K562 (cell line): ENCODE data around the gene LPCAT3. TPM values are rescaled to one million over a fixed set of nuclear protein-coding genes. Genes with fewer than 3 reads are reported as not detected.
A peak's percentile ranks its signal among the peaks of the same experiment; 100 is the strongest.

Experiments
- AFF1 ChIP-seq, 2 experiments: fragments of 450-650 bp; IDR thresholded peaks; 2 replicates each; pipeline ENCODE4 v1.6.1; 2018; ENCODE audit warnings: mild to moderate bottlenecking in 2 of 2, low read depth in 1 of 2; ENCODE audit not compliant: partially characterized antibody in 2 of 2
- ARID1B ChIP-seq: fragments of 450-650 bp; IDR thresholded peaks from 2 replicates; pipeline ENCODE4 v1.6.1; 2016; ENCODE audit warnings: antibody characterized with exemption, mild to moderate bottlenecking, inconsistent platforms
- ASH1L ChIP-seq: fragments of 450-650 bp; IDR thresholded peaks from 2 replicates; pipeline ENCODE4 v1.6.1; 2018; ENCODE audit warnings: borderline replicate concordance, mild to moderate bottlenecking, low read depth; ENCODE audit not compliant: partially characterized antibody
- EP400 ChIP-seq: fragments of 450-650 bp; IDR thresholded peaks from 2 replicates; pipeline ENCODE4 v1.6.1; 2017; ENCODE audit warnings: antibody characterized with exemption, mild to moderate bottlenecking, moderate library complexity
- GABPA ChIP-seq: fragments of 200-800 bp; sonication (Bioruptor generic); conservative IDR thresholded peaks from 2 replicates; pipeline ENCODE4 v1.6.1; 2016; ENCODE audit warnings: low read depth, missing genetic modification characterization, missing compliant biosample characterization
- HCFC1 ChIP-seq: IDR thresholded peaks from 2 replicates; pipeline ENCODE4 v1.6.1; 2012; ENCODE audit warnings: low read depth, low read length, improper control_type of control experiment
- HNRNPH1 ChIP-seq: fragments of 200-400 bp; formaldehyde crosslinking; optimal IDR thresholded peaks from 2 replicates; pipeline ENCODE3; 2017; ENCODE audit warnings: low read depth, mild to moderate bottlenecking, low read length, moderate library complexity
- MYC ChIP-seq, 2 experiments: fragments of 250-450 bp in 1 of 2; sonication (Bioruptor Pico) in 1 of 2; IDR thresholded peaks; 2 replicates each; pipeline versions ENCODE4 v1.5.1 to v1.6.1; 2012 to 2021; ENCODE audit warnings: low read depth in 2 of 2, borderline replicate concordance in 1 of 2, improper control_type of control experiment in 1 of 2, low read length in 1 of 2, mild to moderate bottlenecking in 1 of 2, moderate library complexity in 1 of 2
- MYNN ChIP-seq, 2 experiments: sonication (generic); formaldehyde crosslinking in 1 of 2; IDR thresholded peaks; 2 replicates each; pipeline versions ENCODE4 v1.5.0 to v1.6.1; 2016 to 2020; ENCODE audit warnings: antibody characterized with exemption in 1 of 2, missing genetic modification reagents in 1 of 2
- RAD21 ChIP-seq, 2 experiments: fragments of 250-450 bp in 1 of 2; fragments of 450-650 bp in 1 of 2; sonication (Bioruptor Pico) in 1 of 2; formaldehyde crosslinking in 1 of 2; IDR thresholded peaks in 1 of 2; conservative IDR thresholded peaks in 1 of 2; 2 replicates each; pipeline versions ENCODE4 v1.4.0 to v1.8.0; 2020 to 2022; ENCODE audit warnings: mild to moderate bottlenecking in 2 of 2, moderate library complexity in 1 of 2
- RB1 ChIP-seq: fragments of 450-650 bp; IDR thresholded peaks from 2 replicates; pipeline ENCODE4 v1.6.1; 2017; ENCODE audit warnings: low read depth, mild to moderate bottlenecking
- USF1 ChIP-seq: sonication (generic); formaldehyde crosslinking; IDR thresholded peaks from 2 replicates; pipeline ENCODE4 v1.9.0; 2022; ENCODE audit warnings: mild to moderate bottlenecking, missing genetic modification reagents
- ZBTB9 ChIP-seq: fragments of 450-650 bp; formaldehyde crosslinking; IDR thresholded peaks from 2 replicates; pipeline ENCODE4 v1.4.0; 2020; ENCODE audit warnings: mild to moderate bottlenecking, moderate library complexity
- ZNF311 ChIP-seq: fragments of 250-450 bp; sonication (Bioruptor Pico); IDR thresholded peaks from 2 replicates; pipeline ENCODE4 v1.4.0; 2020; ENCODE audit warnings: mild to moderate bottlenecking, moderate library complexity
- ZNF764 ChIP-seq: fragments of 250-450 bp; sonication (Bioruptor Pico); IDR thresholded peaks from 2 replicates; pipeline ENCODE4 v1.4.0; 2020; ENCODE audit warnings: low read depth, mild to moderate bottlenecking, moderate library complexity
- polyA plus RNA-seq, 8 experiments: library from polyadenylated mRNA; depleted of rRNA in 4 of 8; stranded (reverse) in 5 of 8; unstranded in 3 of 8; fragments of >200 nt; fragmentation: Nextera tagmentation in 2 of 8; fragmentation: Illumina TruSeq in 1 of 8; extraction: Ambion mirVana in 2 of 8; extraction: Trizol in 1 of 8; gene quantifications; 2 replicates each; pipeline versions ENCODE4 v1.2.1 to v1.2.3, GENCODE V29; 2011 to 2014; ENCODE audit warnings: inconsistent platforms in 1 of 8, missing spikeins in 1 of 8
- total RNA-seq, 7 experiments: library from RNA; depleted of rRNA in 6 of 7; stranded (reverse); fragments of >200 nt in 6 of 7; fragmentation: Illumina TruSeq in 2 of 7; extraction: Trizol in 2 of 7; gene quantifications; 2 replicates each; pipeline versions ENCODE4 v1.2.1 to v1.2.3, GENCODE V29; 2011 to 2021; ENCODE audit warnings: low replicate concordance in 1 of 7

The LPCAT3 gene
- total and polyA plus RNA-seq, 9 of the 15 experiments (the other 6 are each of a cell fraction or from before 2014, with no cell fraction given): 4.9 to 52.5 (median 25.3) TPM

- TF ChIP-seq USF1: peak; percentile 33; the same call in 1 of the 2 replicates
- peak; percentile 69 for TF ChIP-seq ZBTB9
- no peak for TF ChIP-seq ASH1L
- TF ChIP-seq HCFC1: peak; percentile 84
- TF ChIP-seq RB1: peak; percentile 91
- TF ChIP-seq AFF1 (IDR thresholded peaks at IDR 0.05; ENCODE audit: low read depth in 1 of 2, partially characterized antibody in 2 of 2): no peak
- TF ChIP-seq HNRNPH1: no peak
- no peak for TF ChIP-seq ZNF311 (CRISPR knock-in tag)
- peak; percentile 27 to 55 for TF ChIP-seq RAD21 (CRISPR knock-in tag; conservative IDR thresholded peaks at IDR 0.05 in 1 of 2, IDR thresholded peaks at IDR 0.05 in 1 of 2)
- TF ChIP-seq ZNF764 (CRISPR knock-in tag): no peak
- peak; percentile 73 for TF ChIP-seq GABPA
- TF ChIP-seq ARID1B: no peak
- peak; percentile 84 for TF ChIP-seq EP400
- TF ChIP-seq MYC (IDR thresholded peaks at IDR 0.05; ENCODE audit: low read depth, low read length): peak; percentile 86
- peak; percentile 75; the same call in 1 of the 2 replicates for TF ChIP-seq MYC (CRISPR knock-in tag; IDR thresholded peaks at IDR 0.05; ENCODE audit: borderline replicate concordance, low read depth)
- TF ChIP-seq MYNN (IDR thresholded peaks at IDR 0.05): peak; percentile 65
- no peak for TF ChIP-seq MYNN (CRISPR knock-in tag; IDR thresholded peaks at IDR 0.05)
These were observed 80.6 kb downstream of the LPCAT3 start (continued) for GRCh38 chr12:6937481-6938352.
